ENCODE results near the gene UVSSA.
"Not testable (repeated sequence)": the region's sequence is repeated elsewhere in the genome, so short reads cannot be mapped to it uniquely, and the experiment has no call there.

UVSSA gene

DNA sequence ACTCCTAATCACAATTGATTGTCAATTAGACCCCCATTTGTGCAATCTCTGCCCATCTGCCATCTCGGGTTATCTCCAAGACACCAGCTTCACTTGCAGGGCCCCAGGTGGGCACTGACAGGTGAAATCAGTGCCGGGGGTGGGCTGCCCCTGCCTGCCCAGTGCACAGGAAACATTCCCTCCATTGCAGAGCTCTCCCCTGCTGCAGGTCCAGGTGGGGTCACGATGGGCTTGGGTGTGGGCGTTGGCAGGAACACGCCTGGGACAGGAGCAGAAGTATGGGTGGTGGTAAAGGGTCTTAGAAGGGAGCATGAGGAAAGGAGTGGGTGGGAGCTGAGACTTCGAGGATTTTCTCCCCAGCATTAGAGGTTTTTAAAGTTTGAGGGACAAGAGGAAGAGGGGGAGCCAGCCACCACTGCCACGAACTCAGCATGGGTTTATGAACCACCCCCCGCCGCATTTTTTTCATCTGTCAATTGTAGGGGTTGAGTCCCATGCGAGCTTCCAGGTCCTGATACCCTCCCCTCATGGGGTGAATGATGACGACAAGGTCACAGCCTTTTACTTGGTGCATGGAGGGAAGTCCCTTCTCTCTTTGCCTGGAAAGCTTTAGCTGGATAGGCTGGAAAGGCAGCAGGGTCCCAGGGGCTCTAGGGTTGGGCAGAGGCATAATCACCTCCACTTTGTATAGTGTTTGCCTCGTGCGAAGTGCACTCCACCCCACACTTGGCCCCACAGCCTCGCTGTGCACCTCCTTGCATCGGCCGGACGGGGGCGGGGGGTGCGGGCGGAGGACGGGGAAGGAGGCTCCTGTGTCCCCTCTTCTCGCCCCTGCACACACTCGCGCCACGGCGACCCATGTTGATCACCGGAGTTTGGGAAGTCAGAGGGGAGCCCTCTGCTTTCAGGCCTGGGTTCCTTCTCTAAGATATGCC, 62.8 kb downstream of the UVSSA start:
- no peak for DNase-seq

GRCh38 chr4:1410491-1411325, 63.7 kb downstream of the UVSSA start:
- peak; percentile 82 for DNase-seq

GRCh38 chr4:1411436-1412375, 64.7 kb downstream of the UVSSA start:
- peak; percentile 15 for DNase-seq

GRCh38 chr4:1412376-1413203, 65.6 kb downstream of the UVSSA start:
- no peak for DNase-seq

DNA sequence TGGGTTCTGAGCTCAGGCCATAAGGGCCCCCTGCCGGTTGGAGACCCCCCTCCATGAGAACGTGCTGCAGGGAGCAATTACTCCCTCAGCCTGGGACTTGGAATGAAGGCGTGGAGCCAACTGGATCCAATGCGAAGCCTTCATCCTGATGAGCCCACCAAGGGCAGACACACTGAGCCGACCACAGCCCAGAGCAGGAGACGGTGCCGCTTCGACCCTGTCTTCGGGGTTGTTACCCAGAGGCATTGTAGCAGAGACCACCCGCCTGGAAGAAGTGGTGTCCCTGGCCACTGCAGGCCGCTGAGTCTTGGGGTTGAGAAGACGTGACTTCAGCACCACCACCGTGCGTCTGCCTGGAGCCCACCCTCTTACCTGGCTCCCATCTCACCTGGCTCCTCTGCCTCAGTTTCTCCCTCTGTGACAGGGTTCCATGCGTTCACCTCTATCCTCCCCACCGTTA, 66.2 kb downstream of the UVSSA start:
- no peak for DNase-seq

DNA sequence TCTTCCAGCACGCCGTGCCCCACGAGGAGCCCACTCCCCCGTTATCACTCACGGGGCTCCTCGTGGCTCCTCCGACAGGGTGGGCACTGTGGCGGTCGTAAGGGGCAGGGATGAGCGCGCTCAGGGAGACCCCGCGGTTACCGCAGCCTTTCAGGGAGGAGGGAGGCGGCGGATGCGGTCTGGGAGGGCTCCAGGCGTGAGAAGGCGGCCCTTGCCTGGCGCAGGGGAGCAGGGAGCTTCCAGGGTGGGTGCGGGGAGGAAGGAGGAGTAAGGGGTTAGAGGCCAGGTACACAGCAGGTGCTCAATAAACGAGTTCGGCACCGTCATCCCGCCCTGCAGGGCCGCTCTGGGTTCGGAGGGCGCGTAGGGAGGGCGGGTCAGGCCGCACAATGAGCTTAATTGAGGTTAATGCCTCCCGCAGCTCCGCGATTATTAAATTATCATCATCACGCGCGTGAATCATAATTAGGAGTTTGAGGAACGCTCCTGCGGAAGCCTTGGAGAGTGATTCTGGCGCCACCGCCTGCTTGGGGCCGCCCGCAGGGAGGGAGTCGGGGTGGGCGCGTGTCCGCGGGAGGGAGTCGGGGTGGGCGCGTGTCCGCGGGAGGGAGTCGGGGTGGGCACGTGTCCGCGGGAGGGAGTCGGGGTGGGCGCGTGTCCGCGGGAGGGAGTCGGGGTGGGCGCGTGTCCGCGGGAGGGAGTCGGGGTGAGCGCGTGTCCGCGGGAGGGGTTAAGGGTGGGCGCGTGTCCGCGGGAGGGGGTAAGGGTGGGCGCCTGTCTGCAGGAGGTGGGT, 66.9 kb downstream of the UVSSA start:
- DNase-seq = no peak

DNA sequence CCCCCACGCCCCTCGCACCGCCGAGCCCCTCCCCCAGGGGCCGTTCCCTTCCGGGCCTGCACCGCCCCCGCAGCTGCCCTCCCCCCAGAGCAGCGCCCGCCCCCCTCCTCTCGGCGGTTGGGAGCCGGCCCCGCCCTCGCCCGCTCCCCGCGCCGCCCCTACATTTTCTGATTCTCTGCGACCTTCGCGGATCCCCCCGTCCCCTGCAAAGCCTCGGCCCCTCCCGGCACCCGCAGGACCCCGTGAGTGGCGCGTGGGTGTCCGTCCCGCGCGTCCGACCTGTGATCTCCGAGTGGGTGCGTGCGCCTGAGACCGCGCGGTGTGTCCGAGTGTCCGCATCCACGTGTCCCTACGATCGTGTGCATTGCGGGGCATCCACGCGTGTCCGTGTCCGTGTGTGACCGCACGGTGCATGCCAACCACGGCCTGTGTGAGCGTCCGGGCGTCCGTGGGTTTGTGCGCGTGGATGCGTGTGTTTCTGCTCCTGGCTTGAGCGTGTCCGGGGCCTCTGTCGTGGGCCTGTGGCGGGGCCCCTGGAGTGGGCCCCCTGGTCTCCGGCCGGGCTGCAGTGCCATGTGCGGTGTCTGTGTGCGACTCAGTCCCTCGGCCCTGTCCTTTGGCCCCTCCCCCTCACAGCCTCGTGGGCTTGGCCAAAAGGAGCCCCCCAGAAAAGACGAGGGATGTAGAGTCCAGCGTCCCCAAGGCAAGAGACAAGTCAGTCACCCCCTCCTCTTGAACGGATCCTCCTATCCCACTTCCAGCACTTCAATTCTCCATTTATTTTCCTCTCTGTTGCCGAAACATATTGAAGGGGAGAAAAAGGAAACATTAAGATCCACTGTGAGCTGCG, 68.0 kb downstream of the UVSSA start:
- no peak for DNase-seq

GRCh38 chr4:1415681-1415981, 68.6 kb downstream of the UVSSA start:
- no peak for DNase-seq

DNA sequence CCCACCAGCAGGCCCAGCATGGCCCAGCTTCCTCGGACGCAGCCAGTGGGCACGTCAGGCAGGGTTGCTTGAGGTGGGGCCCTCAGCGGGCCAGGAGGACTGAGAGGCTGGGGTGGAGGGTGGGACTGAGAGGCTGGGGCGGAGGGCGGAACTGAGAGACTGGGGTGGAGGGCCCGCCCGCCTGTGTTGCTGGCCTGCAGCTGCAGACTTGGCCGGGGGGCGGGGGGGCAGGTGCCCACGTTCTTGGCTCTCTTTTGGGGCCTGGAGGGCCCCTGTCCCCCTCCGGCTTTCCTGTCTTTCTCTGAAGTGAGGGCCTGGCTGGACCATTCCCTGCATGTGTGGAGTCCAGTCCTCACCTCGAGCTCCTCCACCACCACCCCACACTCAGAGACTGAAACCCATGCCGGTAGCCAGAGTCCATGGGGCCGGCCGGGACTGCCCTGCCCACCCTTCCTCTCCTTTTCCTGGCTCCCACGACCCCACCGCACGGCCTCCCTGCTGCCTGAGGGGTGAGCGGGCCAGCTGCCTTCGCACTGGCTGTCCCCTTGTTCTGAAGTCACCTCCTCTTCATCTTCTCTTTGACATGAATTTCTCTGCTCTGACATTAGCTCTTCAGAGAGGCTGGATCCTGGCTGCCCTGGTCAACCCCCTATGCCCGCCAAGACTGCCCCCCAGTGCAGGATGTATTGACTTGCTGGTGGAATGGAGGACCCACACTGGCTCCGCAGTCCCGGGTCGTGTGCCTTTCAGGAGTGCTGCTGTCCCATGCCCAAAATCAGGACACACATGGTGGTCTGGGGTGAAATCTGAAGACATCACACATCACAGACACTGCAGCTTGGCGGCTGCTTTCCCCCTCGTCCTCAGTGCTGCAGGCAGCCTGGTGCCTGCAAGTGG, 69.3 kb downstream of the UVSSA start:
- DNase-seq = peak; percentile 3

DNA sequence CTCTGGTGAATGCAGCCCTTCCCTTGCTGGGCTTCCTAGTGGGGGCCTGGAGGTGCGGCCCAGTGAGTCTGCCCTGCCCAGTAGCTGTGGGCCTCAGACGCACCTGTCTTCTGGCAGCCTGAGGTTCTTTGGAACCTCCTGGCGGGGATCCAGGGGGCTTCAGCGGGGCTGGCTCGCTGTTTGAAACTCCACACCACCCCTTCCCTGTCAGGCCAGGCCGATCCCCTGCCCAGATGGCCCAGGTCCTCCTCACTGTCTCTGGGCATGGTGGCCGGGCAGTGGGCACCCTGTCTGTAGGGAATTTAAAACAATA, 69.9 kb downstream of the UVSSA start:
- peak; percentile 19 for DNase-seq

GRCh38 chr4:1417522-1418390, 70.7 kb downstream of the UVSSA start:
- DNase-seq = peak; percentile 8

GRCh38 chr4:1418494-1419285, 71.7 kb downstream of the UVSSA start:
- no peak for DNase-seq

GRCh38 chr4:1419708-1420107, 72.7 kb downstream of the UVSSA start:
- DNase-seq = no peak

DNA sequence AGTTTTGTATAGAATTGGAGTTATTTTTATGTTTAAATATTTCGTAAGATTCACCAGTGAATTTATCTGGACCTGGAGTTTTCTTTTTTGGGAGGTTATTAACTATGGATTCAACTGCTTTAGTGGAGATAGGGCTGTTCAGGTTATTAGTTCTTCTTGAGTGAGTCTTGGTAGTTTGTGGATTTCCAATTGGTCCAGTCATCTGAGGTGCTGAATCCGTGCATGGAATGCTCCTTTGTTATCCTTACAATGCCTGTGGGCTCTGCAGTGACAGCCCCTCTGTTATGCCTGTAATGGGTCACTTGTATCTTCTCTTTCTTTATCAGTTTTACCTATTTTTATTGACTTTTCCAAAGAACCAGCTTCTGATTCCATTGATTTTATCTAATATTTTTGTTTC, 74.6 kb downstream of the UVSSA start:
- DNase-seq = no peak

DNA sequence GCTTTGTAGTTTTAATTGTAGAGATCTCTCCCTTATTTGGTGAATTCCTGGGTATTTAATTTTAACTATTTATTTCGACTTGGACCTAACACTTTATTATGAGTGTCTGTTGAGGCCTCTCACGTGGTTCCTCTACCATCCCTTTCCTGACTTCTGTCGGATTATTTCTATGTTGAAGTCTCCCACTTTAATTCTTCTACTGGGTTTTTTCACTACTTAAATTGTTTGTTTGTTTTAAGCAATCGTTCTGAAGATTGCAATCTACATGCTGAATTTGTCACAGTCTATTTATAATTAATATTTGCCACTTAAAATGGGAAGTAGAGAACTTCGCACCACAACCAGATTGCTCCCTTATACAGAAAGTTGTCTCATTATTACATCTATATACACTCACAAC, 80.0 kb downstream of the UVSSA start:
- DNase-seq = no peak

DNA sequence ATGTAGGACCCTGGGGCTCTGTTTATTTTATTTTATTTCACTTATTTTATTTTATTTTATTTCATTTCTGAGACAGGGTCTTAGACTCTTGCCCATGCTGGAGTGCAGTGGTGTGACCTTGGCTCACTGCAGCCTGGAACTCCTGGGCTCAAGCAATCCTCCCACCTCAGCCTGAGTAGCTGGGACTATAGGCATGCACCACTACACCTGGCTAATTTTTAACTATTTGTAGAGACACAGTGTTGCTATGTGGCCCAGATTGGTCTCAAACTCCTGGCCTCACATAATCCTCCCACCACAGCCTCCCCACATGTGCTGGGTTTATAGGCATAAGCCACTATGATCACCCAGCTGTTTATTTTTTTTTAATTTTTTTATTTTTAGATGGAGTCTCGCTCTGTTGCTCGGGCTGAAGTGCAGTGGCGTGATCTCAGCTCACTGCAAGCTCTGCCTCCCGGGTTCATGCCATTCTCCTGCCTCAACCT, 96.7 kb downstream of the UVSSA start:
- DNase-seq = not testable (repeated sequence)
